HepG2 (cell line): ENCODE results near the gene NAPB. TPM values are rescaled to one million over a fixed set of nuclear protein-coding genes. Genes with fewer than 3 reads are reported as not detected.

Source experiments
- ATAC-seq: fragments of 200-7000 bp; cut with Tn5 transposase; 3 replicates; pipeline ENCODE4 v1.9.1; 2020; ENCODE audit warnings: mild to moderate bottlenecking, moderate library complexity
- BruUV-seq: library from RNA; stranded (reverse); fragments of 400-500 nt; replicated peaks from 2 replicates; lab custom pipeline; 2021; lab: Mats Ljungman, UMichigan
- CTCF ChIA-PET: fragments of 300-600 bp; formaldehyde crosslinking; extraction: SDS; loops from one replicate; lab custom pipeline; 2021; ENCODE audit warnings: low total read pairs, inconsistent platforms, low intra/inter-chr PET ratio; lab: Yijun Ruan, JAX
- POLR2A ChIA-PET: fragments of 350-600 bp; sonication (Branson Sonifier 250); formaldehyde crosslinking; loops from one replicate; lab custom pipeline; 2020; ENCODE audit warnings: antibody characterized with exemption, inconsistent platforms; lab: Yijun Ruan, JAX
- DNase-seq: peaks from one replicate; pipeline ENCODE4 v3.0.0-alpha.2; 2015; ENCODE audit warnings: low spot score
- FAIRE-seq: peaks from 3 replicates; lab custom pipeline; 2011; peaks lifted over from hg19 to GRCh38; lab: Jason Lieb, UNC
- H2AFZ ChIP-seq: one replicate; pipeline ENCODE4 v1.6.1; 2011; ENCODE audit warnings: low read length, inconsistent platforms
- H3K27ac ChIP-seq: fragments of 300-600 bp; 3 replicates; pipeline ENCODE4 v1.8.0; 2011; ENCODE audit warnings: mixed run types, mild to moderate bottlenecking, mixed read lengths, low read length, inconsistent platforms; ENCODE audit not compliant: insufficient read depth; ENCODE audit errors: extremely low read length
- H3K27me3 ChIP-seq, 2 experiments: fragments of 200-600 bp in 1 of 2; 2 replicates in 1 of 2; 3 replicates in 1 of 2; pipeline versions ENCODE4 v1.6.0 to v1.8.0; 2011; ENCODE audit warnings: low read length in 2 of 2, mild to moderate bottlenecking in 2 of 2, moderate library complexity in 2 of 2, inconsistent platforms in 1 of 2; ENCODE audit not compliant: insufficient read depth in 2 of 2, control insufficient read depth in 1 of 2
- H3K36me3 ChIP-seq, 2 experiments: fragments of 200-600 bp in 1 of 2; replicated peaks in 1 of 2; 2 replicates in 1 of 2; 3 replicates in 1 of 2; pipeline versions ENCODE4 v1.5.1 to v1.8.0; 2011; ENCODE audit warnings: low read length in 2 of 2, inconsistent platforms in 1 of 2; ENCODE audit not compliant: insufficient read depth in 2 of 2, control insufficient read depth in 1 of 2
- H3K4me1 ChIP-seq: 2 replicates; pipeline ENCODE4 v1.5.1; 2012; ENCODE audit warnings: low read length, inconsistent platforms; ENCODE audit not compliant: insufficient read depth
- H3K4me2 ChIP-seq: 2 replicates; pipeline ENCODE4 v1.6.0; 2011; ENCODE audit warnings: low read depth, low read length, inconsistent platforms
- H3K4me3 ChIP-seq, 3 experiments: fragments of 200-600 bp in 1 of 3; sonication (generic), shearing (Covaris generic) in 1 of 3; replicated peaks in 1 of 3; 2 replicates each; pipeline ENCODE4 v1.5.1; 2011 to 2016; ENCODE audit warnings: low read length in 3 of 3, inconsistent platforms in 2 of 3, low read depth in 2 of 3, mild to moderate bottlenecking in 2 of 3, control low read depth in 1 of 3, mixed read lengths in 1 of 3; ENCODE audit not compliant: insufficient read depth in 1 of 3
- H3K79me2 ChIP-seq: one replicate; pipeline ENCODE4 v1.6.1; 2011; ENCODE audit warnings: low read length, inconsistent platforms; ENCODE audit not compliant: insufficient read depth
- H3K9ac ChIP-seq: 2 replicates; pipeline ENCODE4 v1.6.0; 2011; ENCODE audit warnings: mild to moderate bottlenecking, low read depth, low read length, inconsistent platforms; ENCODE audit not compliant: insufficient read depth
- H3K9me3 ChIP-seq: 2 replicates; pipeline ENCODE4 v1.5.1; 2012; ENCODE audit warnings: mild to moderate bottlenecking, low read length
- H4K20me1 ChIP-seq: 2 replicates; pipeline ENCODE4 v1.6.0; 2011; ENCODE audit warnings: inconsistent platforms, mild to moderate bottlenecking, low read length, moderate library complexity; ENCODE audit not compliant: insufficient read depth
- DNMT3B ChIP-seq: conservative IDR thresholded peaks from 2 replicates; pipeline ENCODE4 v1.6.1; 2016; ENCODE audit warnings: missing biosample characterization, control low read depth
- PHB2 ChIP-seq: fragments of 450-650 bp; IDR thresholded peaks from 2 replicates; pipeline ENCODE4 v1.6.1; 2018; ENCODE audit not compliant: partially characterized antibody
- SUZ12 ChIP-seq: fragments of 150-350 bp; IDR thresholded peaks from 2 replicates; pipeline ENCODE4 v1.6.1; 2014; ENCODE audit warnings: low read depth, low read length
- ZBTB34 ChIP-seq: sonication (generic); formaldehyde crosslinking; IDR thresholded peaks from 2 replicates; pipeline ENCODE4 v1.8.0; 2022; ENCODE audit warnings: mild to moderate bottlenecking, missing genetic modification reagents
- WGBS: methylation state at CpG from one replicate; pipeline ENCODE4 v1.1.6; 2017; ENCODE audit warnings: low lambda C conversion rate; 5-methylcytosine and 5-hydroxymethylcytosine counted together
- in situ Hi-C: cut with HindIII; loops from 2 replicates; pipeline ENCODE4 v1.10.0; 2017; ENCODE audit warnings: low pct_unique_long_range_greater_than_20kb; ENCODE audit not compliant: extremely low pct_ligation_motif_present
- intact Hi-C: fragments of 100-400 bp; cut with micrococcal nuclease; formaldehyde crosslinking; loops from one replicate; pipeline ENCODE4 v1.10.0; 2022; ENCODE audit not compliant: unreplicated experiment
- polyA plus RNA-seq, 8 experiments: library from polyadenylated mRNA; depleted of rRNA in 3 of 8; stranded (reverse) in 7 of 8; unstranded in 1 of 8; fragments of >200 nt; fragmentation: Illumina TruSeq in 4 of 8; extraction: Trizol in 4 of 8; gene quantifications; 2 replicates each; pipeline versions ENCODE4 v1.2.1 to v1.2.3, GENCODE V29; 2011 to 2016; ENCODE audit warnings: low read depth in 4 of 8, missing spikeins in 1 of 8, mixed read lengths in 1 of 8; ENCODE audit not compliant: insufficient read depth in 1 of 8
- total RNA-seq, 5 experiments: library from RNA; depleted of rRNA; stranded (reverse); fragments of >200 nt; fragmentation: Illumina TruSeq; extraction: Trizol; gene quantifications; 2 replicates each; pipeline ENCODE4 v1.2.3, GENCODE V29; 2016; ENCODE audit warnings: low read depth in 1 of 5
- TF ChIP-seq, protein P1 (sequence below): sonication (generic); formaldehyde crosslinking; IDR thresholded peaks from 2 replicates; pipeline ENCODE4 v1.5.0; 2020; ENCODE audit warnings: missing genetic modification reagents

NAPB gene
- total and polyA plus RNA-seq, 2 of the 13 experiments (the other 11 are each of a cell fraction or from before 2014, with no cell fraction given) = 15.2 to 16.1 TPM

GRCh38 chr20:23344336-23344735, 77.0 kb downstream of the NAPB start:
- H3K4me1 ChIP-seq = peaks cover 24% of the 10 kb centered on the region
- H3K79me2 ChIP-seq = no peaks in the 10 kb centered on the region
- DNase-seq (peak; percentile 25), ATAC-seq (peak; percentile 57), FAIRE-seq (no peak)
- H2AFZ ChIP-seq = no peak overlapping the region
- no peaks in the 10 kb centered on the region for H3K9me3 ChIP-seq
- 13% methylated on average over 5 of the region's 5 CpGs for WGBS
- TF ChIP-seq SUZ12 = no peak
- TF ChIP-seq PHB2 = no peak
- no peak for TF ChIP-seq ZBTB34 (CRISPR knock-in tag)
- TF ChIP-seq, protein P1, sequence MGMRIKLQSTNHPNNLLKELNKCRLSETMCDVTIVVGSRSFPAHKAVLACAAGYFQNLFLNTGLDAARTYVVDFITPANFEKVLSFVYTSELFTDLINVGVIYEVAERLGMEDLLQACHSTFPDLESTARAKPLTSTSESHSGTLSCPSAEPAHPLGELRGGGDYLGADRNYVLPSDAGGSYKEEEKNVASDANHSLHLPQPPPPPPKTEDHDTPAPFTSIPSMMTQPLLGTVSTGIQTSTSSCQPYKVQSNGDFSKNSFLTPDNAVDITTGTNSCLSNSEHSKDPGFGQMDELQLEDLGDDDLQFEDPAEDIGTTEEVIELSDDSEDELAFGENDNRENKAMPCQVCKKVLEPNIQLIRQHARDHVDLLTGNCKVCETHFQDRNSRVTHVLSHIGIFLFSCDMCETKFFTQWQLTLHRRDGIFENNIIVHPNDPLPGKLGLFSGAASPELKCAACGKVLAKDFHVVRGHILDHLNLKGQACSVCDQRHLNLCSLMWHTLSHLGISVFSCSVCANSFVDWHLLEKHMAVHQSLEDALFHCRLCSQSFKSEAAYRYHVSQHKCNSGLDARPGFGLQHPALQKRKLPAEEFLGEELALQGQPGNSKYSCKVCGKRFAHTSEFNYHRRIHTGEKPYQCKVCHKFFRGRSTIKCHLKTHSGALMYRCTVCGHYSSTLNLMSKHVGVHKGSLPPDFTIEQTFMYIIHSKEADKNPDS (CRISPR knock-in tag) = no peak
- no peak for TF ChIP-seq DNMT3B (CRISPR knock-in tag)
- CTCF ChIA-PET = no interaction called here
- POLR2A ChIA-PET = interaction anchor here (1.4 kb wide), 1 partner anchor 13 kb away, joined by 5 read pairs; no protein-coding TSS in a partner anchor
- no TSS peak for BruUV-seq
- H3K36me3 ChIP-seq = no peaks in the 10 kb centered on the region
- in situ Hi-C loops (loop anchor here (5.0 kb wide), 2 partner anchors 652 to 1007 kb away; no protein-coding TSS in a partner anchor), intact Hi-C loops (loop anchor here (10.0 kb wide), 1 partner anchor 490 kb away; no protein-coding TSS in a partner anchor)
- peak overlapping the region; percentile 37; the same call in 1 of the 2 replicates for H3K4me2 ChIP-seq
- no peaks in the 10 kb centered on the region for H4K20me1 ChIP-seq
- no peaks in the 10 kb centered on the region; a peak in 1 of 5 replicates for H3K27me3 ChIP-seq
- no peak overlapping the region for H3K4me3 ChIP-seq
- H3K27ac ChIP-seq = no peak overlapping the region
- H3K9ac ChIP-seq = no peak overlapping the region
